ENCODE measurements around the gene TBC1D13. TPM values are rescaled to one million over a fixed set of nuclear protein-coding genes. Genes with fewer than 3 reads are reported as not detected.

The TBC1D13 gene
- total and polyA plus RNA-seq, 10 of the 15 experiments (the other 5 are each of a cell fraction or from before 2014, with no cell fraction given) = 3.0 to 23.1 (median 16.5) TPM

DNA sequence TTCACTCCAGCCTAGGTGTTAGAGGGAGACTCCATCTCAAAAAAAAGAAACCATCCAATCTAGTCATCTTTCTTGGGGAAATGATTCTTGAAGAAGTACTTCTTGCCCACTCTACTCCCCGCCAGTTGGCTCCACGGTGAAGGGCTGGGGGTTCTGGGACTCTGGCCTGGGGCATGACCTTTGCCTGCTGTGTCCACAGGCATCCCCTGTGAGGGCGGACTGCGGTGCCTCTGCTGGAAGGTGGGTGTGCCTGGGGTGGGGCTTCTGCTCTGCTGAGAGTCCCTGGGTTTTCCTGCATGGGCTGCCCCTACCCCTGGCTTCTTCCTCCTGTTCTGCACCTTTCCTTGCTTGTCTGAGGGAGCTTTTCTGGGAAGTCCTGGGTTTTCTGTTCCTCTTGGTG, 3.5 kb downstream of the TBC1D13 start:
- H3K4me1 ChIP-seq (ENCODE audit: control insufficient read depth, insufficient read depth, low read length) = peaks cover 10% of the 10 kb centered on the region
- no peak overlapping the region for H3K9ac ChIP-seq (ENCODE audit: control insufficient read depth, insufficient read depth, low read length)
- no peak overlapping the region for H3K4me2 ChIP-seq (ENCODE audit: control insufficient read depth, insufficient read depth)
- no peaks in the 10 kb centered on the region for H4K20me1 ChIP-seq (ENCODE audit: control insufficient read depth, insufficient read depth)
- 100% methylated on average over 4 of the region's 4 CpGs for WGBS (ENCODE audit: insufficient coverage, insufficient replicate concordance, low lambda C conversion rate, missing lambda C conversion rate)
- H2AFZ ChIP-seq (ENCODE audit: control insufficient read depth, low read depth, low read length) = no peak overlapping the region
- DNase-seq (ENCODE audit: low read depth, low spot score) (no peak), FAIRE-seq (no peak), ATAC-seq (no peak)
- in situ Hi-C loops (cut with MboI) (no loop called here), intact Hi-C loops (cut with micrococcal nuclease; ENCODE audit: unreplicated experiment) (no loop called here)
- CTCF ChIA-PET = no interaction called here
- H3K79me2 ChIP-seq (ENCODE audit: control insufficient read depth, insufficient read depth, low read length) = peaks cover 19% of the 10 kb centered on the region
- no peak overlapping the region for H3K27ac ChIP-seq (ENCODE audit: control insufficient read depth, insufficient read depth)
- H3K9me3 ChIP-seq (replicated peaks; ENCODE audit: control insufficient read depth, insufficient read depth, low read length) = no peaks in the 10 kb centered on the region
- peaks cover 1 to 6% of the 10 kb centered on the region in 2 experiments; a peak in 3 of 4 replicates for H3K36me3 ChIP-seq (ENCODE audit: control insufficient read depth in 2 of 2, insufficient read depth in 2 of 2, low read length in 1 of 2)
- BruUV-seq (replicated peaks) = no TSS peak
- no peaks in the 10 kb centered on the region for H3K27me3 ChIP-seq (replicated peaks in 1 of 2; ENCODE audit: control insufficient read depth in 2 of 2, insufficient read depth in 2 of 2, low read length in 1 of 2)
- no peak overlapping the region for H3K4me3 ChIP-seq
- SMC1A ChIA-PET (ENCODE audit: uncharacterized antibody, unreplicated experiment) = no interaction called here
- RAD21 ChIA-PET (ENCODE audit: unreplicated experiment) = no interaction called here
- POLR2A ChIA-PET = no interaction called here
- TF ChIP-seq CBX5 (IDR thresholded peaks at IDR 0.05; ENCODE audit: low read depth) = no peak
- TF ChIP-seq, protein P1, sequence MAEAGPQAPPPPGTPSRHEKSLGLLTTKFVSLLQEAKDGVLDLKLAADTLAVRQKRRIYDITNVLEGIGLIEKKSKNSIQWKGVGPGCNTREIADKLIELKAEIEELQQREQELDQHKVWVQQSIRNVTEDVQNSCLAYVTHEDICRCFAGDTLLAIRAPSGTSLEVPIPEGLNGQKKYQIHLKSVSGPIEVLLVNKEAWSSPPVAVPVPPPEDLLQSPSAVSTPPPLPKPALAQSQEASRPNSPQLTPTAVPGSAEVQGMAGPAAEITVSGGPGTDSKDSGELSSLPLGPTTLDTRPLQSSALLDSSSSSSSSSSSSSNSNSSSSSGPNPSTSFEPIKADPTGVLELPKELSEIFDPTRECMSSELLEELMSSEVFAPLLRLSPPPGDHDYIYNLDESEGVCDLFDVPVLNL (IDR thresholded peaks at IDR 0.05; ENCODE audit: low read depth, low read length) = no peak
- TF ChIP-seq, protein P2, sequence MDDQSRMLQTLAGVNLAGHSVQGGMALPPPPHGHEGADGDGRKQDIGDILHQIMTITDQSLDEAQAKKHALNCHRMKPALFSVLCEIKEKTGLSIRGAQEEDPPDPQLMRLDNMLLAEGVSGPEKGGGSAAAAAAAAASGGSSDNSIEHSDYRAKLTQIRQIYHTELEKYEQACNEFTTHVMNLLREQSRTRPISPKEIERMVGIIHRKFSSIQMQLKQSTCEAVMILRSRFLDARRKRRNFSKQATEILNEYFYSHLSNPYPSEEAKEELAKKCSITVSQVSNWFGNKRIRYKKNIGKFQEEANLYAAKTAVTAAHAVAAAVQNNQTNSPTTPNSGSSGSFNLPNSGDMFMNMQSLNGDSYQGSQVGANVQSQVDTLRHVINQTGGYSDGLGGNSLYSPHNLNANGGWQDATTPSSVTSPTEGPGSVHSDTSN (IDR thresholded peaks at IDR 0.05; ENCODE audit: insufficient replicate concordance, low read depth, low read length) = no peak
- no peak for TF ChIP-seq HDAC2 (IDR thresholded peaks at IDR 0.05)
- TF ChIP-seq CBX3 (IDR thresholded peaks at IDR 0.05; ENCODE audit: borderline replicate concordance, low read depth) = no peak
- no peak for TF ChIP-seq TCF3 (IDR thresholded peaks at IDR 0.05; ENCODE audit: borderline replicate concordance, insufficient read depth, low read depth, low read length)
- TF ChIP-seq RUNX3 (IDR thresholded peaks at IDR 0.05; ENCODE audit: low read length) = no peak
- no peak for TF ChIP-seq CHD2 (IDR thresholded peaks at IDR 0.05; ENCODE audit: borderline replicate concordance, low read depth, low read length)
- TF ChIP-seq SP1 (IDR thresholded peaks at IDR 0.05; ENCODE audit: low read depth, low read length) = no peak
- TF ChIP-seq SUZ12 (IDR thresholded peaks at IDR 0.05; ENCODE audit: unreplicated experiment) = no peak
- TF ChIP-seq PRDM15 (CRISPR knock-in tag; IDR thresholded peaks at IDR 0.05) = no peak
- no peak for TF ChIP-seq ZNF207 (IDR thresholded peaks at IDR 0.05; ENCODE audit: borderline replicate concordance)
- no peak for TF ChIP-seq EED (IDR thresholded peaks at IDR 0.05; ENCODE audit: low read depth)
- no peak for TF ChIP-seq EGR1 (IDR thresholded peaks at IDR 0.05; ENCODE audit: borderline replicate concordance in 1 of 2, low read depth in 2 of 2, low read length in 2 of 2)
- no peak for TF ChIP-seq ZNF24 (IDR thresholded peaks at IDR 0.05)
- TF ChIP-seq, protein P3, sequence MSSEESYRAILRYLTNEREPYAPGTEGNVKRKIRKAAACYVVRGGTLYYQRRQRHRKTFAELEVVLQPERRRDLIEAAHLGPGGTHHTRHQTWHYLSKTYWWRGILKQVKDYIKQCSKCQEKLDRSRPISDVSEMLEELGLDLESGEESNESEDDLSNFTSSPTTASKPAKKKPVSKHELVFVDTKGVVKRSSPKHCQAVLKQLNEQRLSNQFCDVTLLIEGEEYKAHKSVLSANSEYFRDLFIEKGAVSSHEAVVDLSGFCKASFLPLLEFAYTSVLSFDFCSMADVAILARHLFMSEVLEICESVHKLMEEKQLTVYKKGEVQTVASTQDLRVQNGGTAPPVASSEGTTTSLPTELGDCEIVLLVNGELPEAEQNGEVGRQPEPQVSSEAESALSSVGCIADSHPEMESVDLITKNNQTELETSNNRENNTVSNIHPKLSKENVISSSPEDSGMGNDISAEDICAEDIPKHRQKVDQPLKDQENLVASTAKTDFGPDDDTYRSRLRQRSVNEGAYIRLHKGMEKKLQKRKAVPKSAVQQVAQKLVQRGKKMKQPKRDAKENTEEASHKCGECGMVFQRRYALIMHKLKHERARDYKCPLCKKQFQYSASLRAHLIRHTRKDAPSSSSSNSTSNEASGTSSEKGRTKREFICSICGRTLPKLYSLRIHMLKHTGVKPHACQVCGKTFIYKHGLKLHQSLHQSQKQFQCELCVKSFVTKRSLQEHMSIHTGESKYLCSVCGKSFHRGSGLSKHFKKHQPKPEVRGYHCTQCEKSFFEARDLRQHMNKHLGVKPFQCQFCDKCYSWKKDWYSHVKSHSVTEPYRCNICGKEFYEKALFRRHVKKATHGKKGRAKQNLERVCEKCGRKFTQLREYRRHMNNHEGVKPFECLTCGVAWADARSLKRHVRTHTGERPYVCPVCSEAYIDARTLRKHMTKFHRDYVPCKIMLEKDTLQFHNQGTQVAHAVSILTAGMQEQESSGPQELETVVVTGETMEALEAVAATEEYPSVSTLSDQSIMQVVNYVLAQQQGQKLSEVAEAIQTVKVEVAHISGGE (CRISPR knock-in tag; IDR thresholded peaks at IDR 0.05) = no peak
- TF ChIP-seq NFYA (IDR thresholded peaks at IDR 0.05; ENCODE audit: borderline replicate concordance, low read depth, low read length) = no peak
